Measurements from ENCODE around the gene HOXB9.
A peak's percentile ranks its signal among the peaks of the same experiment; 100 is the strongest.

HOXB9 gene

GRCh38 chr17:48643697-48644012 lies 17.5 kb upstream of the HOXB9 start:
- DNase-seq (ENCODE audit: insufficient read length, low spot score), result no peak
- TF ChIP-seq POLR2A (IDR thresholded peaks at IDR 0.05; ENCODE audit: low read depth, low read length), result no peak
- FAIRE-seq, result no peak

DNA sequence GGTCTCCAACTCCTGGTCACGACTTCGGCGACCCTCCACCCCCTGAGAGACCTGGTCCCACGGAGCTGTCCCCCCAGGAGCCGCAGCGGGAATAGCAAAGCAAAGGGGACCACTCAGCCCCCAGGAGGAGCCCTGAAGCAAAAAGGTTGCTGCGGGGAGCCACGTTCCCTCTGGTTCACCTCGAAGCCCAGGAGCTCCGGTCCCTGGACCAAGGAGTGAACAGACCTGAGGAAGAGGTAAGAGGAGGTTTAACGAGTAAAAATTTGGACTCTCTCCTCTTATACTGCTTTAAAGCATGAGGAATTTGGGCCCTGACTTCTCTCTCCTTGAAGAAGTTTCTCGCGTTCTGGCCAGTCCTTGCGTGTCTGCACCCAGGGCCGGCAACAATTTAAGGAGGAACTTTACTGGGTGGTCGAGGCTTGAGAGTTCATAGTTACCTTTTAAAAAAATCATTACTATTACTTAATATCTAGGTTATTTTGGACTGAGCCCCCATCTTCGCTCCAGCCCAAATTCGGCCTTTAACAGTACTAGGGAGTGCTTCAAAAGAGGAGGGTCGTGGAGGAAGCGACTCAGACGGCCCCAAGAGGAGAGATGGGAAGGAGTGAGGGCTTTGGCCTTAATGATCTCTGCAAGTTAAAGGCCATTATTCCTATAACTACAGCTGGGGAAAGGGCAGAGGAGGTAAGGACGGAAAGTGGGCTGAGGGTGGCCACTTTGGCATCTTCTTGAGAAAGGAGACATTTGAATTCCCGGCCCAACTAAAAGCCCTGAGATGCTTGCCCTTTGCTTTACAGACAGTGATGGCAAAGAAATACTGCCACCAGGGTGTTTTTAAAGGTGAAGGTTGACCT lies 16.9 kb upstream of the HOXB9 start:
- FAIRE-seq (no peak), DNase-seq (ENCODE audit: insufficient read length, low spot score) (no peak)

GRCh38 chr17:48642059-48642842 lies 16.1 kb upstream of the HOXB9 start:
- TF ChIP-seq POLR2A (IDR thresholded peaks at IDR 0.05; ENCODE audit: low read depth, low read length), result no peak
- no peak for DNase-seq (ENCODE audit: insufficient read length, low spot score)
- FAIRE-seq, result no peak

More for the DNA sequence above, 16.9 kb upstream of the HOXB9 start:
- TF ChIP-seq POLR2A (IDR thresholded peaks at IDR 0.05; ENCODE audit: low read depth, low read length), result no peak

DNA sequence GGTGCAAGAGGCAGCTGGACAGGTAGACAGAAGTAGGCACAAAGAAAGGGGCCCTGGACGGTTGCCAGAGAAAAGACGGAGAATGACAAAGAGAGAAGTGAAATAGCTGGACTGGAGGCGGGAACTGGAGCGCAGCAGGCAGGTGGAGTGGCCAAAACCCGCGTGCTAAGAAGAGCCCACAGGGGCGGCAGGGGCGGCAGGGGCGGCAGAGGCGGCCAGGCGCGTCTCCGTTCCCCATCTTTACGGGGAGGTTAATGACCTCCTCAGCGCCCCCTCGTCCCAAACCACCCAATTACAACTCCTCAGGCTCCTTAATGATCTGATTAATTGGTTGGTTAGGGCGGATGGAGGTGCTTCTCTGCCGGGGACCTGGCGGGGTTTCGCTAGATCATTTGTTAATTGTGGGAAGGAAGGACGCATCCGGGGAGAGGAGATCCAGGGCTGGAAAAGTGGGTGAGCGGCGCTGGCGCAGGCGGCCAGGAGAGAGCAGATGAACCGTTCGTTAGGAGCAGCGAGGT lies 15.4 kb upstream of the HOXB9 start:
- FAIRE-seq (no peak), DNase-seq (ENCODE audit: insufficient read length, low spot score) (no peak)
- TF ChIP-seq POLR2A (IDR thresholded peaks at IDR 0.05; ENCODE audit: low read depth, low read length), result no peak

DNA sequence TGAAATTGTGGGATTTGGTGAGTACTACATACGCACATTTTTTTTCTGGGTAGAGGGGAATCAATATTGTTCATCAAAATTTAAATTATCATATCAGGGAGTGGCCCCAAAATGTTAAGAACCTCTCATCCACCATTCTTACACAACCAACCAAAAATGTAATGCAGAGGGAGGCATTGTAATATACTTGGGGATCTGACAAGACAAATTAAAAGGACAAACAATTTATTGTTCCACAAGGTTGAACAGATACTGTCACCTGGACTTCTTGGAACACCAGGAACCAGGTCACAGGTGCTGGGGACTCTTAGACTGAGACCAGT lies 14.7 kb upstream of the HOXB9 start:
- TF ChIP-seq POLR2A (IDR thresholded peaks at IDR 0.05; ENCODE audit: low read depth, low read length), result no peak
- DNase-seq (ENCODE audit: insufficient read length, low spot score) (no peak), FAIRE-seq (no peak)

GRCh38 chr17:48639982-48640857 lies 14.1 kb upstream of the HOXB9 start:
- no peak for DNase-seq (ENCODE audit: insufficient read length, low spot score)
- no peak for TF ChIP-seq POLR2A (IDR thresholded peaks at IDR 0.05; ENCODE audit: low read depth, low read length)
- no peak for FAIRE-seq

- DNase-seq (ENCODE audit: insufficient read length, low spot score), result no peak
- no peak for TF ChIP-seq POLR2A (IDR thresholded peaks at IDR 0.05; ENCODE audit: low read depth, low read length)
- FAIRE-seq, result no peak
Observed at GRCh38 chr17:48639136-48639535, 13.0 kb upstream of the HOXB9 start.

GRCh38 chr17:48637323-48638260 lies 11.4 kb upstream of the HOXB9 start:
- FAIRE-seq (peak; percentile 97), DNase-seq (ENCODE audit: insufficient read length, low spot score) (peak; percentile 95)
- TF ChIP-seq POLR2A (IDR thresholded peaks at IDR 0.05; ENCODE audit: low read depth, low read length), result no peak

GRCh38 chr17:48636177-48637018 lies 10.2 kb upstream of the HOXB9 start:
- no peak for TF ChIP-seq POLR2A (IDR thresholded peaks at IDR 0.05; ENCODE audit: low read depth, low read length)
- FAIRE-seq (no peak), DNase-seq (ENCODE audit: insufficient read length, low spot score) (no peak)

DNA sequence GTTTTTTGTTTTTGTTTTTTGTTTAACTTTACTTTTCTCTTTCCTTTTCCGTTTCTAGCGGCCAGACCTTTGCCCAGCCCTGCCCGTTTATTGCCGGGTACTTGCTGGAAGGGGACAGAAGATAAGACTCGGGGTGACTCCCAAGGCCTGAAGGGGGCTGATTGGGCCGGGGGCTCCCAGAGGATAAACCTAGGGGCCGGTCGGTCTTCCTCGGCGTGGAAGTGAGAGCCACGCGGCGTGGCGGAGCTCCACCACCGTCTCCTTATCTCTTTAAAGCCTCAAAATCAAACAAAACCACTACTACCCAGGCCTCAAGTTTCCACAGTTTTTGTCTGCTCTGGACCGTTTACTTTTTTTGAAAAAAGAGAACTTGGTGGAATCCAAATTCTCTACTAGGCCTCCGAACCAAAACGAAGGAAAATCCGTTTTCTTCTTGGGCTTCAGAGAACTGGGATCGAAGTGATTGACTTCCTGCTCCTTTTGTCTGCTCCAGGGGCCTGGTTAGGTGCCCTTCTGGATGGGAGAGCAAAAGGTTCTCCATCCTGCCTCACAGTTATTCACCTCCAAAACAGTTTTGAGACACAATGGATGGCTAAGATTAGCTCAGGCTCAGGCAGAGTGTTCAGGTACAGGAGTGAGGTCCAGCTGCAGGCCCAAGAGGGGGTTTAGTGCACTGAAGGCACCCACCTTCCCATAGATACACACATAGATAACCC lies 8.5 kb upstream of the HOXB9 start:
- no peak for TF ChIP-seq POLR2A (IDR thresholded peaks at IDR 0.05; ENCODE audit: low read depth, low read length)
- DNase-seq (ENCODE audit: insufficient read length, low spot score) (no peak), FAIRE-seq (no peak)

GRCh38 chr17:48633266-48633677 lies 7.1 kb upstream of the HOXB9 start:
- no peak for TF ChIP-seq POLR2A (IDR thresholded peaks at IDR 0.05; ENCODE audit: low read depth, low read length)
- no peak for DNase-seq (ENCODE audit: insufficient read length, low spot score)
- FAIRE-seq, result no peak

Data from H54 (cell line).